ENCODE results near the gene CYP27C1.
"Not testable (repeated sequence)": the region's sequence is repeated elsewhere in the genome, so short reads cannot be mapped to it uniquely, and the experiment has no call there.

Gene CYP27C1

GRCh38 chr2:127225186-127225960 is 5.3 kb upstream of the CYP27C1 start:
- in situ Hi-C loops (cut with MboI; ENCODE audit: low pct_unique_long_range_greater_than_20kb, low sequenced_read_pairs) = no loop called here

DNA sequence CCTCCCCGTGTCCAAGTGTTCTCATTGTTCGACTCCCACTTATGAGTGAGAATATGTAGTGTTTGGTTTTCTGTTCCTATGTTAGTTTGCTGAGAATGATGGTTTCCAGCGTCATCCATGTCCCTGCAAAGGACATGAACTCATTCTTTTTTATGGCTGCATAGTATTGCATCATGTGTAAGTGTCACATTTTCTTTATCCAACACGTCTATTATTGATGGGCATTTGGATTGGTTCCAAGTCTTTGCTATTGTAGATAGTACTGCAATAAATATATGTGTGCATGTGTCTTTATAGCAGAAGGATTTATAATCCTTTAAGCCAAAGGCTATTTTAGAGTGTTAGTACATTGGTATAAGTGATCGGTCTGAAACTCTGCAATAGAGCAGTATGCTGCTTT is 4.0 kb upstream of the CYP27C1 start:
- in situ Hi-C loops (cut with MboI; ENCODE audit: low pct_unique_long_range_greater_than_20kb, low sequenced_read_pairs); DNase-seq: not testable (repeated sequence)

More at GRCh38 chr2:127225186-127225960, 5.3 kb upstream of the CYP27C1 start:
- DNase-seq = no peak

- no peak for DNase-seq
- in situ Hi-C loops (cut with MboI; ENCODE audit: low pct_unique_long_range_greater_than_20kb, low sequenced_read_pairs) = no loop called here
Measured at GRCh38 chr2:127220768-127221527, 849 bp upstream of the CYP27C1 start.

DNA sequence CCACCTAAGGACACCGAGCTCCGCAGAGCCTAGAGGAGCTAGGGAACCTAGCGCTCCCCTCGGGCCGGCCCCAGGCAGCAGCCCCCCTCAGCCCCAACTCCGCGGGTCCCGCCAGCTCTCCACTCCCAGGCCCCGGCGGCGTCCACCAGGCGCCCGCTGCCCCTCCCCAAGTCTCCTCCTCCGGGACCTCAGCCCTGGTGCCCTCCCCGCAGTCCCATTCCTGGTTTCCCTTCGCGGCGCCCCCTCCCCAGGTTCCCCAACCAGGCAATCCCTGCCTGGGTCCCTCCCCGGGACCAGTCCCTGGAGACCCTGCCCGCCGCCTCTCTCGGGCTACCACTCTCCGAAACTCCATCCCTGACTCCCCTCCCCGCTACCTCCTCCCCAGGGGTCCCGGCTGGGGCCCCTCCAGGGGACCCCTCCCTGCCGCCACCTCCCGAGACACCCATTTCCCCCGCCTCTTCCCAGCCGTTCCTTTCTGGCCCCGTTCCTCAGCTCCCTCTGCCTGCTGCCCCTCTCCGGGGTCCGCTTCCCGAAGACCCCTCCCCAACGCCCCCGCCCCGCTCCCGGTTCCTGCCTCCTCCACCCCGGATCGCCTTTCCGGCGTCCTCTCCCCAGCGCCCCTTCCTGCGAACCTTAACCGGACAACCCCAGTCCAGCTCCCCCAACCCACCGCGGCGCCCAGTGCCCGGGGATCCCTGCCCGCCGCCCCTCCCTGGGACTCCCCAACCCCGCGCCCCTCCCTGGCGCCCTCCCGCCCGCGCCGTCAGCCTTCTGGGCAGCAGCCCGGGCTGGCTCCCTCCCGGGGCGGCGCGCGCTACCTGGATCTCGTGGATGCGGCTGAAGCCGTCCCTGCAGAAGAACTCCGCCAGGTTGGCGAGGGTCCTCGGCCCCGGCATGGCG is 678 bp downstream of the CYP27C1 start:
- DNase-seq = no peak
- in situ Hi-C loops (cut with MboI; ENCODE audit: low pct_unique_long_range_greater_than_20kb, low sequenced_read_pairs) = no loop called here

DNA sequence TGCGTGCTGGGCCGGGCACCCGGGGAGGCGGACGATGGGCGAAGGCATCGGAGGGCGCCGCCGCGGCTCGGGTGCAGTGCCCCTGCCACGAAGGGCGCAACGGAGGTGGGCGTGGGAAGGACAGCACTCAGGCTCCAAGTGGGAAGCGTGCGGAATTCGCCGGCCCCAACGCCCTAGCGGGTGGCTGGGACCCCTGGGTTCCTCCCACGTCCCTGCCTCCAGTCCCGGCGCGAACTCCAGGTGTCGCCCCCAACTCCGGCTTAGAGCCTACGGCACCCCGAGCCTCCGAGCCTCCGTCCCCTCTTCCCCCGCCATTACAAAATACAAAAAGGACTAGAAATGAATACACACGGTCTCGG is 1.3 kb downstream of the CYP27C1 start:
- in situ Hi-C loops (cut with MboI; ENCODE audit: low pct_unique_long_range_greater_than_20kb, low sequenced_read_pairs) = no loop called here
- DNase-seq = no peak

- in situ Hi-C loops (cut with MboI; ENCODE audit: low pct_unique_long_range_greater_than_20kb, low sequenced_read_pairs) = no loop called here
- no peak for DNase-seq
Measured at GRCh38 chr2:127217470-127218325, 2.4 kb downstream of the CYP27C1 start.

DNA sequence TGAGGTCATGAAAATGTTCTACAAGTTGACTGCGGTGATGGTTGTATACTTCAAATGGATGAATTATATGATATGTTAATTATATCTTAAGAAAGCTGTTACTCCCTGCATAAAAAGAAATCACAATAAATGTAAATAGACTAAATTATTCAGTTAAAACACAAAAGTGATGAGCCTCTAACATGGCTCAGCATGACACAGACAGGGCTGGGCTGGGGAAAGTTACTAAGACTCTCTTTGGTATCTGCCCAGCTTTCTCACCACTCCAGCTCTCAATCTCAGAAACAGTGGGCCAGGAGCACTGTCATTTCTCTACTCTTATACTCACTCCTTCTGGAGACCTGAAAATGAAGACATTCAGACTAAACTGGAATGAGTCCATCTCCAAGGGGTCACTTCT is 3.5 kb downstream of the CYP27C1 start:
- DNase-seq = no peak
- in situ Hi-C loops (cut with MboI; ENCODE audit: low pct_unique_long_range_greater_than_20kb, low sequenced_read_pairs) = no loop called here

- in situ Hi-C loops (cut with MboI; ENCODE audit: low pct_unique_long_range_greater_than_20kb, low sequenced_read_pairs) = no loop called here
- no peak for DNase-seq
Measured at GRCh38 chr2:127216095-127216494, 4.0 kb downstream of the CYP27C1 start.

GRCh38 chr2:127214201-127214600 is 5.9 kb downstream of the CYP27C1 start:
- DNase-seq; in situ Hi-C loops (cut with MboI; ENCODE audit: low pct_unique_long_range_greater_than_20kb, low sequenced_read_pairs): not testable (repeated sequence)

DNA sequence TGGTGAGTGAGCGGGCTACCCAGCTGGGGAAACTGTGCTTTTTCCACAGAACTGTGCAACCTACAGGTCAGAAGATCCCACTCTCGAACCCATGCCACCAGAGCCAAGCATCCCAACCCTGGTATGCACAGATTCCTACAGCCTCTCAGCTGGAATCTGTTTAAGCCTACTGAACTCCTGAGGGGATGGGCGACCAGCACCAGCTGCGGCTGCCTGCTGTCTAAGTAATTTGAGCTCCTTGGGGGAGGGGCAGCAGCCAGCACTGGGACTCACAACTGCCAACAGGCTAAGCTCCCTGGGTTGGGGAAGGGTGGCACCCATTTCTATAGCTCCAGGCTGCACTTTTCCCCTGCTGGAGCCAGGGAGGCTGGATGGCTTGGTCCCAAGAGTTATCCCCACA is 11.8 kb downstream of the CYP27C1 start:
- no peak for DNase-seq
- in situ Hi-C loops (cut with MboI; ENCODE audit: low pct_unique_long_range_greater_than_20kb, low sequenced_read_pairs) = no loop called here

DNA sequence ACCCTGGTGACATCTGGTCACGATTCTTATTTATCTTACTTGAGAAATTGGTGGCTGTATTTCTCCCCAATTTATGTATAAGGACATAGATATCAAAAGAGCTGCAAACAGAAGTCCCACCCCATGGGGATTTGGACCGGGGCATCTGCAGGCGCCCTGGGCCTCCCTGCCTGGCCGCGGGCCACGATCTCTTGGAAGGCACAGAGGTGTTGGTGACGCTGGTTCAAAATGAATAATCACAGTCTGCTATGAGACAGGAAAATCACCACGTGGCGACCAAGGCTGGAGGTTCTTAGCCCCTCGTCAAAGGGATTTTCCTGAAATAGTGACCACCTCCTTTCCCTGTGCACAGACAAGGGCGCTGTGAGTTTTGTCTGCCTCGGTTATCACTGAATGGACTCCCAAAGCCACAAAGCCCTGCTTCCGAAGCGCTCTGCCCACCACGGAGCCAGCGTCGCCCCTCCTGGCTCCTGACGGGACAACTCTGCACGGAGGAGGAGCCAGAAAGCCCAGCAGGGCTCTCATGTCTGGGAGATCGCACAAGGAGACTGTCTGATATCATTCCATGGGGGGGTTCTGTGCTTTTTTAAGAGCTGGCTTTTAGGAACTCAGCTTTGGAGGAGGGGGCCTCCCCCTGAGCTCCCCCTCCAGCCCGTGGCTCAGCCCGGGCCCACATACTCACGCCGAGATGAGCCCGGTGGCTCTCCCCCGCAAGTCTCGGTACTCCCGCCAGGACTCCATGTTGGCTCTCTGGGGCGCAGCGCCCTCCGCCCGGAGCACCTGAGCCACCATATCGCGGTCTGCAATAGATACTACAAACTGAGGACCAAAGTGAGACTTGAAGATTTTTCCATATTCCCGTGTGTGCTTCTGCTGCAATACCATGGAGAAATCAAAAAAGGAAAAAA is 14.6 kb downstream of the CYP27C1 start:
- no peak for DNase-seq
- in situ Hi-C loops (cut with MboI; ENCODE audit: low pct_unique_long_range_greater_than_20kb, low sequenced_read_pairs) = no loop called here

DNA sequence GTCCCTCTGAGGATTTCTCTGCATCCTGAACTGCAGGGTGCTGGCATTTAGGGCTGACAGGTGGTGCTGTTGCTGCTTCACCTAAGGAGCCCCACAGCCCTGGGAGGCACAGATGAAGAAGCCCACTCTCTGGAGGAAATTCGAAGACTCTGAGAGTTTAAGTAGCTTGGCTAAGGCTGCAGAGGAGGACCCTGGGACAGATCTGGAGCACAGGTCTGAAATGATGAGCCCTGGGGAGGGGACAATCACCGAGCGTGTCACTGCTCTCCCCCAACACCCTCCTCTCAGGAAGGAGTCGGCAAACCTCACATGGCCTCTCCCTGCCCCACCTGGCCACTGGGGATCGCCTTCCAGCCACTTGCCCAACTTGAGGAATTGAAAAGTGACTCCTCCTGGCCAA is 18.6 kb downstream of the CYP27C1 start:
- in situ Hi-C loops (cut with MboI; ENCODE audit: low pct_unique_long_range_greater_than_20kb, low sequenced_read_pairs) = no loop called here
- DNase-seq = no peak

- in situ Hi-C loops (cut with MboI; ENCODE audit: low pct_unique_long_range_greater_than_20kb, low sequenced_read_pairs) = no loop called here
- DNase-seq = no peak
Measured at GRCh38 chr2:127200962-127201361, 19.1 kb downstream of the CYP27C1 start.

GRCh38 chr2:127199223-127199622 is 20.9 kb downstream of the CYP27C1 start:
- in situ Hi-C loops (cut with MboI; ENCODE audit: low pct_unique_long_range_greater_than_20kb, low sequenced_read_pairs) = no loop called here
- no peak for DNase-seq

DNA sequence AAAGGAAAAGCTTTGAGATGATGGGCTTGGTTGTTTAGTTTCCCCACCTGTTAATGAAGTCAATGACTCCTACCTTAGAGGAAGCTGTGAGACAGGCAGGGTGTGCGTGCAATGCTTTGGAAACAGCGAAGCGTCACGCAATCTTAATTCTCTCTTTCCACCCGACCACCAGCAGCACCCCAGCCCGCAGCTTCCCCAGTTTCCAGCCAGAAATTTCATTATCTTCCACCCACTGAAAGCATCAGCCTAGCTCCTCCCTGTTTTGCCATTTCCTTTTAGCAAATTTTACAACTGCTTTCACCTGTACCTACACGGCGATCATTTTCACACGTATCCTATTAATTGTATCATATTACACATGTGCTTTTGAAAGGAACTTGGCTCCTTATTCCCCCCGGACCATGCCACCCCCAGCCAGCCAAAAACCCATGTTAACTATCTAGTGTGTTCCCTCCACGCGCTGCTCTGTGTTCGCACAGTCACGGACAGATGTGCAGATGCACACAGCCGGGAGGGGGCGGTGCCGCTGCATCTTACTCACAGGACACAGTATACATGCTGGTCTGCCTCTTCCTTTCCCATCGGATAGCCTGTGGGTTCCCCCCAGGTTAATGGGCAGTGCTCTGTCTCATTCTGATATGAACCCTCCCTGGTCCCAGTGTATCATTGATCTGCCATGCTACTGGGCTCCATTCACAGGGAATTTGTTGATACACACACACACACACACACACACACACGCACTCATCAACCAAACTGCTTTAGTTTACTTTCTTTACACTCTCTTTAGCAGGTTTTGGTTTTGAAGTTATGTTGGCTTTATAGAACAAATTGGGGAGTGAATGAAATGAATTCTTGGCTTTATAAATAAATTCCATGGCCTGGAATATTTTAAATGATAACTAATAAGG is 22.4 kb downstream of the CYP27C1 start:
- in situ Hi-C loops (cut with MboI; ENCODE audit: low pct_unique_long_range_greater_than_20kb, low sequenced_read_pairs) = no loop called here
- peak; percentile 85 for DNase-seq

GRCh38 chr2:127196998-127197397 is 23.1 kb downstream of the CYP27C1 start:
- in situ Hi-C loops (cut with MboI; ENCODE audit: low pct_unique_long_range_greater_than_20kb, low sequenced_read_pairs) = no loop called here
- DNase-seq = peak; percentile 56

- in situ Hi-C loops (cut with MboI; ENCODE audit: low pct_unique_long_range_greater_than_20kb, low sequenced_read_pairs) = no loop called here
- DNase-seq = no peak
Measured at GRCh38 chr2:127196549-127196948, 23.6 kb downstream of the CYP27C1 start.

All from KBM-7 (cell line).